B cell (primary cell): Measurements from ENCODE around the gene RALY. TPM values are rescaled to one million over a fixed set of nuclear protein-coding genes. Genes with fewer than 3 reads are reported as not detected.

Experiments
- ATAC-seq: fragments of 200-7000 bp; cut with Tn5 transposase; one replicate; pipeline ENCODE4 v1.10.0; 2021; ENCODE audit warnings: low read depth, mild to moderate bottlenecking, moderate number of reproducible peaks, moderate library complexity
- CTCF ChIA-PET: fragments of 350-600 bp; sonication (Branson Sonifier 250); formaldehyde crosslinking; loops from one replicate; lab custom pipeline; 2021; ENCODE audit warnings: antibody characterized with exemption, inconsistent platforms; lab: Charles Lee
- POLR2A ChIA-PET: fragments of 350-600 bp; sonication (Branson Sonifier 250); formaldehyde crosslinking; loops from one replicate; lab custom pipeline; 2021; ENCODE audit warnings: antibody characterized with exemption; lab: Charles Lee
- DNase-seq: peaks from one replicate; pipeline ENCODE4 v3.0.0; 2013
- H2AFZ ChIP-seq: 2 replicates; pipeline ENCODE4 v1.6.1; 2012; ENCODE audit warnings: mild to moderate bottlenecking, low read depth, low read length; ENCODE audit not compliant: insufficient read depth, poor library complexity, severe bottlenecking
- H3K27ac ChIP-seq, 2 donors: 1 replicate in 1 of 2; 2 replicates in 1 of 2; pipeline ENCODE4 v1.5.1; 2012 to 2013; ENCODE audit warnings: low read length in 2 of 2, mild to moderate bottlenecking in 2 of 2, moderate library complexity in 1 of 2
- H3K27me3 ChIP-seq, 4 experiments: fragments of 200-600 bp in 1 of 4; sonication (generic) in 1 of 4; replicated peaks in 1 of 4; 1 replicate in 2 of 4; 2 replicates in 2 of 4; pipeline versions ENCODE4 v1.6.1 to v1.7.0; 2013 to 2016; ENCODE audit warnings: low read length in 3 of 4, mild to moderate bottlenecking in 2 of 4, mixed read lengths in 1 of 4, moderate library complexity in 1 of 4; ENCODE audit not compliant: insufficient read depth in 4 of 4, control insufficient read depth in 3 of 4; ENCODE audit errors: control extremely low read depth in 1 of 4
- H3K36me3 ChIP-seq, 2 experiments: replicated peaks in 1 of 2; 1 replicate in 1 of 2; 2 replicates in 1 of 2; pipeline versions ENCODE4 v1.6.1 to v1.7.1; 2013; ENCODE audit warnings: low read length in 1 of 2; ENCODE audit not compliant: insufficient read depth in 2 of 2, control insufficient read depth in 1 of 2; ENCODE audit errors: control extremely low read depth in 1 of 2, extremely low read depth in 1 of 2
- H3K4me1 ChIP-seq, 2 donors: fragments of 200-600 bp in 1 of 2; sonication (generic) in 1 of 2; 1 replicate in 1 of 2; 2 replicates in 1 of 2; pipeline versions ENCODE4 v1.5.1 to v1.6.1; 2013 to 2017; ENCODE audit warnings: low read length in 2 of 2; ENCODE audit not compliant: control insufficient read depth in 2 of 2, insufficient read depth in 2 of 2
- H3K4me2 ChIP-seq: replicated peaks from 2 replicates; pipeline ENCODE3; 2012; ENCODE audit warnings: mild to moderate bottlenecking, low read depth, low read length; ENCODE audit not compliant: poor library complexity, severe bottlenecking
- H3K4me3 ChIP-seq, 5 experiments: fragments of 200-600 bp in 1 of 5; sonication (generic) in 1 of 5; 1 replicate in 3 of 5; 2 replicates in 2 of 5; pipeline versions ENCODE4 v1.5.1 to v1.7.0; 2011 to 2016; ENCODE audit warnings: low read length in 4 of 5, mild to moderate bottlenecking in 4 of 5, low read depth in 2 of 5, control low read depth in 1 of 5, moderate library complexity in 1 of 5; ENCODE audit not compliant: insufficient read depth in 1 of 5; ENCODE audit errors: control extremely low read depth in 1 of 5, extremely low read depth in 1 of 5
- H3K79me2 ChIP-seq: fragments of 200-600 bp; sonication (generic); one replicate; pipeline ENCODE4 v1.6.0; 2016; ENCODE audit warnings: low read length; ENCODE audit not compliant: control insufficient read depth, insufficient read depth
- H3K9ac ChIP-seq: fragments of 200-600 bp; sonication (generic); 2 replicates; pipeline ENCODE4 v1.6.1; 2017; ENCODE audit warnings: mild to moderate bottlenecking, low read length, moderate library complexity
- H3K9me3 ChIP-seq, 3 donors: one replicate each; pipeline versions ENCODE4 v1.6.1 to v1.7.1; 2013; ENCODE audit warnings: low read length in 2 of 3; ENCODE audit not compliant: control insufficient read depth in 2 of 3, insufficient read depth in 1 of 3; ENCODE audit errors: control extremely low read depth in 1 of 3
- H4K20me1 ChIP-seq: 2 replicates; pipeline ENCODE4 v1.6.0; 2012; ENCODE audit warnings: mild to moderate bottlenecking, low read length; ENCODE audit not compliant: insufficient read depth, control insufficient read depth, poor library complexity, severe bottlenecking
- H3K27ac Mint-ChIP-seq: one replicate; pipeline ENCODE4 v1.8.0; 2021; ENCODE audit warnings: mixed read lengths
- H3K27me3 Mint-ChIP-seq: one replicate; pipeline ENCODE4 v1.8.0; 2021; ENCODE audit warnings: mixed read lengths
- H3K4me1 Mint-ChIP-seq: one replicate; pipeline ENCODE4 v1.8.0; 2021; ENCODE audit warnings: mixed read lengths
- H3K4me3 Mint-ChIP-seq: one replicate; pipeline ENCODE4 v1.8.0; 2021; ENCODE audit warnings: mixed read lengths
- H3K9me3 Mint-ChIP-seq: one replicate; pipeline ENCODE4 v1.8.0; 2022; ENCODE audit warnings: mixed read lengths; ENCODE audit not compliant: insufficient read depth
- EZH2 ChIP-seq: IDR thresholded peaks from 2 replicates; pipeline ENCODE4 v1.6.1; 2012; ENCODE audit warnings: borderline replicate concordance, low read depth, mild to moderate bottlenecking, moderate library complexity, low read length; ENCODE audit not compliant: insufficient read depth, poor library complexity, severe bottlenecking
- WGBS: methylation state at CpG from one replicate; pipeline ENCODE4 v1.1.5; 2013; ENCODE audit warnings: missing lambda C conversion rate; ENCODE audit not compliant: insufficient coverage; 5-methylcytosine and 5-hydroxymethylcytosine counted together
- intact Hi-C: fragments of 100-400 bp; cut with micrococcal nuclease; formaldehyde crosslinking; loops from one replicate; pipeline ENCODE4 v1.10.0; 2022
- polyA plus RNA-seq: library from polyadenylated mRNA; depleted of rRNA; stranded (reverse); fragments of >200 nt; gene quantifications from 2 replicates; pipeline ENCODE4 v1.2.3, GENCODE V29; 2012
- total RNA-seq, 2 donors: library from RNA; stranded (reverse); fragments of 120-200 nt in 1 of 2; gene quantifications; 1 replicate in 1 of 2; 2 replicates in 1 of 2; pipeline versions ENCODE4 v1.2.3 to v1.2.4, GENCODE V29; 2013 to 2022
- TF ChIP-seq, protein P1 (sequence below): fragments of 200-600 bp; IDR thresholded peaks from one replicate; pipeline ENCODE4 v1.8.0; 2022; ENCODE audit warnings: antibody characterized with exemption, mild to moderate bottlenecking

Gene RALY
- total and polyA plus RNA-seq, 2 donors (not counting 1 experiment from before 2014, with no cell fraction given), result 89.8 to 94.4 TPM

DNA sequence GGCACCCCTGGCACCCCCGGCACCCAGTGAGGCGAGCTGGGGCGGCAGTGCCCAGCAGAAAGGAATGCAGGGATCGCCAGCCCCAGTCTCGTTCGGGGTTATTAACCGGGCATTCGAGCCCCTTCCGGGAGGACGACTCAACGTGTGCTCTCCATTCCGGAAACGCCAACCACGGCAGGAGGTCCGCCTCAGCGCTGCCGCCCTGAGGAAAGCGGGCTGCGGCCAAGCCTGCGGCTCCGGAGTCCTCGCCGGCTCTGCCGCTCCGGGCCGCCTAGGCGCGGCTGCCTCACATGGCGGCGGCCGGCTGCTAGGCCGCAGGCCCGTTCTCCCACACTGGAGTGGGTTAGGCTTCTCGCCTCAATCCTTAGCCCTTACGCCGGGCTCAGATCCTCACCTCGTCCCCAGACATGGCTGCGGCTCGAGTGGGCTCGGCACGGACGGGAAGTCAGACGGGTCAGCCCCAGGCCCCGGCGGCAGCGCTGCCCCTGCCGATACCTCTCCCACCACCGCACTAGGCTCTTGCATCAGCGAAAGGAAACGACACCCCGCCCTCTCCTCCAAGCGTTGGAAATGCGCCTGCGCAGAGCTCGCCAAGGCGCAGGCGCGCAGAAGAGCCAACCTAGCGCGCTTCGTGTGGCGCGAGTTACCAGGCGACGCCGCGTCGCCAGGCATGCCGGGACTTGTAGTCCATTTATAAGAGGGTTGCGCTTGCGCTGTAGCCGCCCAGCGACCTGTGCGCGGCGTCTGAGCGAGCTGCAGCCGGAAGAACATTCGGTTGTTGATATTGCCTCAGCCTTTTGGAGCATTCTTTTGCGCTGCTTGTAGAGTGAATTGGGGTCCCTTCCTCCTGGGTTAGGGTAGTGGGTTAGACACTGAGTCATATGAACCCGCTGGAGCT lies 118.2 kb downstream of the RALY start, which contains the start of gene EIF2S2:
EIF2S2 (minus strand) TSS at position 542 of the 898 bp plus-strand sequence; CDS start at position 409, 133 bp downstream.
- no peak for TF ChIP-seq EZH2
- TF ChIP-seq, protein P1, sequence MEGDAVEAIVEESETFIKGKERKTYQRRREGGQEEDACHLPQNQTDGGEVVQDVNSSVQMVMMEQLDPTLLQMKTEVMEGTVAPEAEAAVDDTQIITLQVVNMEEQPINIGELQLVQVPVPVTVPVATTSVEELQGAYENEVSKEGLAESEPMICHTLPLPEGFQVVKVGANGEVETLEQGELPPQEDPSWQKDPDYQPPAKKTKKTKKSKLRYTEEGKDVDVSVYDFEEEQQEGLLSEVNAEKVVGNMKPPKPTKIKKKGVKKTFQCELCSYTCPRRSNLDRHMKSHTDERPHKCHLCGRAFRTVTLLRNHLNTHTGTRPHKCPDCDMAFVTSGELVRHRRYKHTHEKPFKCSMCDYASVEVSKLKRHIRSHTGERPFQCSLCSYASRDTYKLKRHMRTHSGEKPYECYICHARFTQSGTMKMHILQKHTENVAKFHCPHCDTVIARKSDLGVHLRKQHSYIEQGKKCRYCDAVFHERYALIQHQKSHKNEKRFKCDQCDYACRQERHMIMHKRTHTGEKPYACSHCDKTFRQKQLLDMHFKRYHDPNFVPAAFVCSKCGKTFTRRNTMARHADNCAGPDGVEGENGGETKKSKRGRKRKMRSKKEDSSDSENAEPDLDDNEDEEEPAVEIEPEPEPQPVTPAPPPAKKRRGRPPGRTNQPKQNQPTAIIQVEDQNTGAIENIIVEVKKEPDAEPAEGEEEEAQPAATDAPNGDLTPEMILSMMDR, result no peak
- WGBS, result under 1% methylated on average over 80 of the region's 81 CpGs
- ATAC-seq, result peak; percentile 91
- H3K79me2 ChIP-seq, result peaks cover 51% of the 10 kb centered on the region
- H2AFZ ChIP-seq, result peak within 1 kb of the TSS; percentile 85
- H3K27me3 Mint-ChIP-seq, result no peaks in the 10 kb centered on the region
- peak within 1 kb of the TSS; percentile 93 for H3K9ac ChIP-seq
- peak within 1 kb of the TSS; percentile 63 to 97 (median 90) for H3K4me3 ChIP-seq
- H3K27ac ChIP-seq, result peak within 1 kb of the TSS; percentile 80 to 95
- peaks cover 45% of the 10 kb centered on the region for H3K4me1 Mint-ChIP-seq
- H3K27me3 ChIP-seq, result no peaks in the 10 kb centered on the region
- peak within 1 kb of the TSS; percentile 99 for H3K27ac Mint-ChIP-seq
- ChIA-PET CTCF (interaction anchor here (0.6 to 2.2 kb wide), 6 partner anchors 18 to 380 kb away, joined by 3 to 10 read pairs (median 5); partner anchors contain the start of genes RALY and ZNF341), POLR2A (interaction anchor here (0.6 to 1.5 kb wide), 9 partner anchors 15 to 1292 kb away, joined by 3 to 13 read pairs (median 3); partner anchors contain the start of genes ACTL10, AHCY, CHMP4B and MAPRE1)
- H3K4me1 ChIP-seq, result peaks cover 21 to 28% of the 10 kb centered on the region in 2 donors
- H3K36me3 ChIP-seq, result peaks cover 0 to 14% of the 10 kb centered on the region in 2 experiments
- H4K20me1 ChIP-seq, result peaks cover 44% of the 10 kb centered on the region
- no peaks in the 10 kb centered on the region for H3K9me3 ChIP-seq
- no peaks in the 10 kb centered on the region for H3K9me3 Mint-ChIP-seq
- peak within 1 kb of the TSS; percentile 88 for H3K4me2 ChIP-seq
- peak; percentile 99 for DNase-seq
- intact Hi-C loops, result loop anchor here (1.0 to 10.0 kb wide), 8 partner anchors 17 to 1843 kb away; partner anchors contain the start of genes C20orf144, CDK5RAP1, CHMP4B and DYNLRB1
- H3K4me3 Mint-ChIP-seq, result peak within 1 kb of the TSS; percentile 99
